Measurements from ENCODE around the gene PSTPIP1. TPM values are rescaled to one million over a fixed set of nuclear protein-coding genes. Genes with fewer than 3 reads are reported as not detected.

Gene PSTPIP1
- total and polyA plus RNA-seq, 2 donors (not counting 1 experiment from before 2014, with no cell fraction given) = 0.56 to 1.5 TPM

- no peaks in the 10 kb centered on the region for H3K9me3 ChIP-seq (ENCODE audit: control insufficient read depth, insufficient read depth, low read depth, low read length)
- DNase-seq (ENCODE audit: low read depth in 2 of 2) = no peak
Measured at GRCh38 chr15:77012868-77013267, 17.9 kb downstream of the PSTPIP1 start.

GRCh38 chr15:77013776-77014131, 18.8 kb downstream of the PSTPIP1 start:
- Histone ChIP-seq H3K4me3 (replicated peaks in 1 of 4; ENCODE audit: control extremely low read depth in 1 of 4, insufficient read depth in 1 of 4, low read depth in 3 of 4, low read length in 4 of 4) (no peak overlapping the region), H2AFZ (ENCODE audit: low read length) (no peak overlapping the region), H3K27me3 (ENCODE audit: control insufficient read depth, insufficient read depth, low read length) (peaks cover 2% of the 10 kb centered on the region), H3K4me1 (ENCODE audit: control insufficient read depth, extremely low read depth, insufficient read depth, low read length) (no peaks in the 10 kb centered on the region), H4K20me1 (ENCODE audit: control insufficient read depth, extremely low read depth, insufficient read depth, low read length) (no peaks in the 10 kb centered on the region), H3K4me2 (ENCODE audit: extremely low read depth, insufficient read depth, low read length) (no peak overlapping the region), H3K79me2 (ENCODE audit: control insufficient read depth, insufficient read depth, low read length) (no peaks in the 10 kb centered on the region), H3K9me3 (ENCODE audit: control insufficient read depth, insufficient read depth, low read depth, low read length) (no peaks in the 10 kb centered on the region), H3K9ac (ENCODE audit: insufficient read depth, low read length) (no peak overlapping the region), H3K27ac (ENCODE audit: insufficient read depth, low read length) (no peak overlapping the region), H3K36me3 (ENCODE audit: control insufficient read depth, insufficient read depth, low read length) (no peaks in the 10 kb centered on the region)
- no peak for DNase-seq (ENCODE audit: low read depth in 2 of 2)
- TF ChIP-seq CTCF (conservative IDR thresholded peaks at IDR 0.05 in 1 of 2, IDR thresholded peaks at IDR 0.05 in 1 of 2; ENCODE audit: low read depth in 1 of 2, low read length in 2 of 2) = no peak
- no peak for TF ChIP-seq EZH2 (IDR thresholded peaks at IDR 0.05; ENCODE audit: low read length, missing control alignments)

More at GRCh38 chr15:77012868-77013267, 17.9 kb downstream of the PSTPIP1 start:
- H4K20me1 ChIP-seq (ENCODE audit: control insufficient read depth, extremely low read depth, insufficient read depth, low read length) = no peaks in the 10 kb centered on the region
- no peak overlapping the region for H3K4me2 ChIP-seq (ENCODE audit: extremely low read depth, insufficient read depth, low read length)
- peaks cover 2% of the 10 kb centered on the region for H3K27me3 ChIP-seq (ENCODE audit: control insufficient read depth, insufficient read depth, low read length)
- H3K79me2 ChIP-seq (ENCODE audit: control insufficient read depth, insufficient read depth, low read length) = no peaks in the 10 kb centered on the region
- H3K36me3 ChIP-seq (ENCODE audit: control insufficient read depth, insufficient read depth, low read length) = no peaks in the 10 kb centered on the region
- TF ChIP-seq EZH2 (IDR thresholded peaks at IDR 0.05; ENCODE audit: low read length, missing control alignments) (no peak), CTCF (conservative IDR thresholded peaks at IDR 0.05 in 1 of 2, IDR thresholded peaks at IDR 0.05 in 1 of 2; ENCODE audit: low read depth in 1 of 2, low read length in 2 of 2) (no peak)
- no peak overlapping the region for H3K4me3 ChIP-seq (replicated peaks in 1 of 4; ENCODE audit: control extremely low read depth in 1 of 4, insufficient read depth in 1 of 4, low read depth in 3 of 4, low read length in 4 of 4)
- H3K27ac ChIP-seq (ENCODE audit: insufficient read depth, low read length) = no peak overlapping the region
- no peak overlapping the region for H3K9ac ChIP-seq (ENCODE audit: insufficient read depth, low read length)
- H3K4me1 ChIP-seq (ENCODE audit: control insufficient read depth, extremely low read depth, insufficient read depth, low read length) = no peaks in the 10 kb centered on the region
- H2AFZ ChIP-seq (ENCODE audit: low read length) = no peak overlapping the region

DNA sequence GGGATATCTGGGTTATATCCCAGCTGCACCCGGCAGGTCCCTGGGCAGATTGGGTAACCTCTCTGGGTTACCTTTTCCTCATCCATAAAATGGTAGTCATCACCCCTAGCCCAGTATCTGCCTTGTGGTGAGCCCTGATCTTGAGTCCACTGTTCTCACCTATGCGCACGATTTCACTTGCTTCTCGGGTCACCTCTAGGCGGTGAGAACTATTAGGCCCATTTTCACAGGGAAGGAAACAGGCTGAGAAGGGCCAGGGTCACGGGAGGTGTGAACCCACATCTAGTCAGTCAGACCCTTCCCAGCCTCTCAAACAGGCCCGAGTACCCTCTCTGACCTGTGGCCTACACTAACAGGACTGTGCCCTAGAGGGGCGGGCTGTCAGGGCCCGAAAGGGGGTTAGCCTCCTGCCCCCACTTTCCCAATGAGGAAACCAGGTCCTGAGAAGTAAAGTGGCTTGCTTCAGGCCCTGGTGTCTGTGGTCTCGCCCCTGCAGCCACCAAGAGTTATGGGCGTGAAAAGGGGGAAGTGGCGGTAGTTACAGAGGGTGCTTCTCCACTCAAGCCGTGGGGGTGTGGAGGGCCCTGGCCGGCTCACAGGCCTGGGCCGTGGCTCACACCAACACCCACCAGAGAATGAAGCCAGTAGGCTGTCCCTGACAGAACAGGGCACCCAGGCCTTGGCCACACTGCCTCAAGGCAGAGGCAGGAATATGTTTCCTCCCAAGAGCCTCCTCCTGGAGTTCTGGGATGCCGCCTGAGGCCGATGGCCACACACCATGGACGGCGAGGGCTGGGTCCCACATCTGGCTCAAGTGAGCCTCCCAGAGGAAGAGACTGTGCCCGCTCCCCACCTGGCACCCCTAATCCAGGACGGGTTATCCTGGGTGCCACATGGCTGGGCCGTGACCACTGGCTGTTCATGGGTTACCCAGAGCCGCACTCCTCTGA, 19.5 kb downstream of the PSTPIP1 start:
- Histone ChIP-seq H3K79me2 (ENCODE audit: control insufficient read depth, insufficient read depth, low read length) (no peaks in the 10 kb centered on the region), H3K9ac (ENCODE audit: insufficient read depth, low read length) (no peak overlapping the region), H3K4me2 (ENCODE audit: extremely low read depth, insufficient read depth, low read length) (no peak overlapping the region), H3K4me1 (ENCODE audit: control insufficient read depth, extremely low read depth, insufficient read depth, low read length) (no peaks in the 10 kb centered on the region), H3K4me3 (replicated peaks in 1 of 4; ENCODE audit: control extremely low read depth in 1 of 4, insufficient read depth in 1 of 4, low read depth in 3 of 4, low read length in 4 of 4) (no peak overlapping the region), H3K9me3 (ENCODE audit: control insufficient read depth, insufficient read depth, low read depth, low read length) (no peaks in the 10 kb centered on the region), H3K27ac (ENCODE audit: insufficient read depth, low read length) (no peak overlapping the region), H4K20me1 (ENCODE audit: control insufficient read depth, extremely low read depth, insufficient read depth, low read length) (no peaks in the 10 kb centered on the region), H3K27me3 (ENCODE audit: control insufficient read depth, insufficient read depth, low read length) (peaks cover 2% of the 10 kb centered on the region), H2AFZ (ENCODE audit: low read length) (no peak overlapping the region), H3K36me3 (ENCODE audit: control insufficient read depth, insufficient read depth, low read length) (no peaks in the 10 kb centered on the region)
- no peak for DNase-seq (ENCODE audit: low read depth in 2 of 2)
- TF ChIP-seq EZH2 (IDR thresholded peaks at IDR 0.05; ENCODE audit: low read length, missing control alignments) (no peak), CTCF (conservative IDR thresholded peaks at IDR 0.05 in 1 of 2, IDR thresholded peaks at IDR 0.05 in 1 of 2; ENCODE audit: low read depth in 1 of 2, low read length in 2 of 2) (no peak)
